Endothelial cell of umbilical vein (primary cell): ENCODE measurements around the gene CMTM2. TPM values are rescaled to one million over a fixed set of nuclear protein-coding genes. Genes with fewer than 3 reads are reported as not detected.

ENCODE experiments used
- BruUV-seq: library from RNA; stranded (reverse); fragments of 400-500 nt; replicated peaks from 2 replicates; lab custom pipeline; 2021; lab: Mats Ljungman, UMichigan
- CTCF ChIA-PET: fragments of 300-600, 350-600 bp; sonication (Branson Sonifier 250); formaldehyde crosslinking; loops from one replicate; lab custom pipeline; 2021; ENCODE audit warnings: antibody characterized with exemption, inconsistent platforms; lab: Charles Lee
- POLR2A ChIA-PET: fragments of 300-600, 350-600 bp; sonication (Branson Sonifier 250); formaldehyde crosslinking; loops from one replicate; lab custom pipeline; 2021; ENCODE audit warnings: antibody characterized with exemption, inconsistent platforms; lab: Charles Lee
- DNase-seq: peaks from one replicate; pipeline ENCODE4 v3.0.0-alpha.2; 2011; ENCODE audit warnings: low read depth, low spot score
- FAIRE-seq: peaks from 2 replicates; lab custom pipeline; 2011; peaks lifted over from hg19 to GRCh38; lab: Jason Lieb, UNC
- H2AFZ ChIP-seq: 2 replicates; pipeline ENCODE4 v1.6.0; 2012; ENCODE audit warnings: low read depth, low read length, control low read depth, inconsistent platforms
- H3K27ac ChIP-seq: 2 replicates; pipeline ENCODE4 v1.5.1; 2011; ENCODE audit warnings: low read depth, mild to moderate bottlenecking, control low read depth, low read length, moderate library complexity; ENCODE audit not compliant: insufficient read depth
- H3K27me3 ChIP-seq, 2 experiments: 2 replicates each; pipeline versions ENCODE4 v1.6.0 to v1.6.1; 2011; ENCODE audit warnings: low read length in 2 of 2, mixed read lengths in 1 of 2; ENCODE audit not compliant: control insufficient read depth in 2 of 2, insufficient read depth in 2 of 2
- H3K36me3 ChIP-seq, 2 experiments: 2 replicates in 1 of 2; 3 replicates in 1 of 2; pipeline ENCODE4 v1.5.1; 2011; ENCODE audit warnings: low read length in 2 of 2, mild to moderate bottlenecking in 1 of 2, moderate library complexity in 1 of 2; ENCODE audit not compliant: control insufficient read depth in 2 of 2, insufficient read depth in 2 of 2; ENCODE audit errors: extremely low read depth in 1 of 2
- H3K4me1 ChIP-seq: 3 replicates; pipeline ENCODE4 v1.5.1; 2011; ENCODE audit warnings: mild to moderate bottlenecking, low read length; ENCODE audit not compliant: control insufficient read depth, insufficient read depth; ENCODE audit errors: extremely low read depth
- H3K4me2 ChIP-seq: 2 replicates; pipeline ENCODE4 v1.6.1; 2011; ENCODE audit warnings: low read length, control low read depth, mixed read lengths; ENCODE audit not compliant: insufficient read depth
- H3K4me3 ChIP-seq, 3 experiments: fragments of 200-600 bp in 1 of 3; sonication (generic), shearing (Covaris generic) in 1 of 3; replicated peaks in 1 of 3; 2 replicates each; pipeline ENCODE4 v1.5.1; 2011 to 2016; ENCODE audit warnings: control low read depth in 3 of 3, low read length in 3 of 3, mild to moderate bottlenecking in 2 of 3, inconsistent platforms in 1 of 3, low read depth in 1 of 3, moderate library complexity in 1 of 3; ENCODE audit not compliant: insufficient read depth in 1 of 3
- H3K79me2 ChIP-seq: 2 replicates; pipeline ENCODE4 v1.6.0; 2012; ENCODE audit warnings: low read length, inconsistent platforms; ENCODE audit not compliant: control insufficient read depth, insufficient read depth
- H3K9ac ChIP-seq: replicated peaks from 2 replicates; pipeline ENCODE3; 2011; ENCODE audit warnings: low read length, control low read depth; ENCODE audit not compliant: insufficient read depth; ENCODE audit errors: extremely low read depth
- H3K9me1 ChIP-seq: replicated peaks from 3 replicates; pipeline ENCODE4 v1.6.0; 2011; ENCODE audit warnings: mild to moderate bottlenecking, low read length; ENCODE audit not compliant: control insufficient read depth, insufficient read depth; ENCODE audit errors: extremely low read depth
- H3K9me3 ChIP-seq: replicated peaks from 2 replicates; pipeline ENCODE4 v1.5.1; 2012; ENCODE audit warnings: low read length, inconsistent platforms; ENCODE audit not compliant: control insufficient read depth, insufficient read depth
- H4K20me1 ChIP-seq: replicated peaks from 2 replicates; pipeline ENCODE3; 2011; ENCODE audit warnings: mild to moderate bottlenecking, low read length; ENCODE audit not compliant: control insufficient read depth, insufficient read depth; ENCODE audit errors: extremely low read depth
- CTCF ChIP-seq, 2 donors: IDR thresholded peaks; 1 replicate in 1 of 2; 2 replicates in 1 of 2; pipeline ENCODE4 v1.5.1; 2011; ENCODE audit warnings: low read length in 2 of 2, mild to moderate bottlenecking in 2 of 2, moderate library complexity in 2 of 2, control low read depth in 1 of 2, inconsistent platforms in 1 of 2, low read depth in 1 of 2; ENCODE audit not compliant: insufficient read depth in 1 of 2; ENCODE audit errors: extremely low read depth in 1 of 2
- EZH2 ChIP-seq: IDR thresholded peaks from 2 replicates; pipeline ENCODE4 v1.6.1; 2012; ENCODE audit warnings: borderline replicate concordance, low read depth, mild to moderate bottlenecking, moderate library complexity, low read length, inconsistent platforms; ENCODE audit not compliant: severe bottlenecking
- FOS ChIP-seq: IDR thresholded peaks from 2 replicates; pipeline ENCODE4 v1.6.1; 2011; ENCODE audit warnings: mild to moderate bottlenecking, low read length, moderate library complexity, borderline replicate concordance; ENCODE audit not compliant: insufficient read depth
- GATA2 ChIP-seq: IDR thresholded peaks from 2 replicates; pipeline ENCODE4 v1.7.0; 2011; ENCODE audit warnings: low read depth, mild to moderate bottlenecking, moderate library complexity, mixed read lengths, low read length; ENCODE audit not compliant: insufficient read length, insufficient read depth
- JUN ChIP-seq: IDR thresholded peaks from 2 replicates; pipeline ENCODE4 v1.6.1; 2011; ENCODE audit warnings: borderline replicate concordance, low read depth; ENCODE audit not compliant: insufficient read length, insufficient read depth
- MAX ChIP-seq: IDR thresholded peaks from 2 replicates; pipeline ENCODE4 v1.6.1; 2011; ENCODE audit not compliant: insufficient read depth, insufficient read length
- MYC ChIP-seq: IDR thresholded peaks from one replicate; pipeline ENCODE4 v1.6.1; 2011; ENCODE audit warnings: mild to moderate bottlenecking, low read depth, low read length
- POLR2A ChIP-seq: IDR thresholded peaks from 2 replicates; pipeline ENCODE4 v1.6.1; 2012; ENCODE audit warnings: low read depth, mild to moderate bottlenecking, control low read depth, low read length
- POLR2AphosphoS5 ChIP-seq: IDR thresholded peaks from 2 replicates; pipeline ENCODE4 v1.6.1; 2012; ENCODE audit warnings: low read depth, mild to moderate bottlenecking, control low read depth, low read length, moderate library complexity; ENCODE audit not compliant: insufficient read depth
- dilution Hi-C: fragments of 300-500 bp; cut with MboI; formaldehyde crosslinking; loops from one replicate; pipeline ENCODE4 v1.15.0; 2019; ENCODE audit warnings: low sequenced_read_pairs; ENCODE audit not compliant: extremely low pct_ligation_motif_present
- intact Hi-C: fragments of 100-400 bp; cut with micrococcal nuclease; formaldehyde crosslinking; loops from one replicate; pipeline ENCODE4 v1.10.0; 2022
- polyA plus RNA-seq, 4 experiments: library from polyadenylated mRNA; depleted of rRNA in 3 of 4; stranded (reverse) in 3 of 4; unstranded in 1 of 4; fragments of >200 nt; gene quantifications; 2 replicates each; pipeline versions ENCODE4 v1.2.1 to v1.2.3, GENCODE V29; 2011 to 2012; ENCODE audit warnings: missing spikeins in 1 of 4
- total RNA-seq: library from RNA; stranded (reverse); gene quantifications from 2 replicates; pipeline ENCODE4 v1.2.3, GENCODE V29; 2021

The CMTM2 gene
- total and polyA plus RNA-seq, 2 donors (not counting 3 experiments of a cell fraction or from before 2014, with no cell fraction given), result not detected

DNA sequence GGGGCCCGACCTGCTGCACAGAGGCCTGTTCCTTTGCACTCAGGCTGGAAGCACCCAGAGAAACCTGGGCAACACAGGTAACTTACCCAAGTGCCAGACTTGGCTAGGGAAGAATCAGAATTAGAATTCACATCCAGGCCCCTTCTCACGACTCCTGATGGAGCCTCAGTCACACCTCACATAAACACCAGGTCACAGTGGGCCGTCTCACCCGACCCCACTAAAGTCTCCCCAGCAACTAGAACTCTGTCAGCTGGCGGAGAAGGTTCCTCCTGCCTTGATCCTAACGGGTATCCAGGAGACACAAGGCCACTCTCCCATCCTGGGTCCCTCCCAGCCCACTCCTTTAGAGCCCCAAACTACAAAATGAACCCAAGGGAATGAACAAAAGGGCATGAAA is 35.7 kb upstream of the CMTM2 start:
- DNase-seq, result no peak
- H3K4me1 ChIP-seq, result no peaks in the 10 kb centered on the region
- no peaks in the 10 kb centered on the region for H3K79me2 ChIP-seq
- intact Hi-C loops (no loop called here), dilution Hi-C loops (no loop called here)
- no peak overlapping the region for H3K9ac ChIP-seq
- no peaks in the 10 kb centered on the region for H3K9me3 ChIP-seq
- no peaks in the 10 kb centered on the region for H3K9me1 ChIP-seq
- H2AFZ ChIP-seq, result no peak overlapping the region
- H3K4me3 ChIP-seq, result no peak overlapping the region
- H3K36me3 ChIP-seq, result peaks cover 0 to 2% of the 10 kb centered on the region in 2 experiments
- CTCF ChIA-PET, result interaction anchor here (1.7 to 2.5 kb wide), 2 partner anchors 22 to 137 kb away, joined by 6 to 8 read pairs; no protein-coding TSS in a partner anchor
- H4K20me1 ChIP-seq, result no peaks in the 10 kb centered on the region
- no peak for FAIRE-seq
- H3K27me3 ChIP-seq, result no peaks in the 10 kb centered on the region
- no TSS peak for BruUV-seq
- no peak for TF ChIP-seq CTCF (IDR thresholded peaks at IDR 0.05; ENCODE audit: extremely low read depth in 1 of 2, insufficient read depth in 1 of 2, low read depth in 1 of 2, low read length in 2 of 2)
- no peak for TF ChIP-seq POLR2A
- no peak for TF ChIP-seq FOS
- no peak for TF ChIP-seq EZH2
- no peak for TF ChIP-seq MAX
- TF ChIP-seq POLR2AphosphoS5, result no peak
- TF ChIP-seq JUN, result no peak
- TF ChIP-seq MYC, result no peak
- TF ChIP-seq GATA2, result no peak
- POLR2A ChIA-PET, result no interaction called here
- no peak overlapping the region for H3K27ac ChIP-seq
- H3K4me2 ChIP-seq, result no peak overlapping the region
